ENCODE data around the gene ADAMTS2.

Gene ADAMTS2

GRCh38 chr5:179214678-179215077 lies 130.6 kb downstream of the ADAMTS2 start:
- no peak for TF ChIP-seq CTCF (IDR thresholded peaks at IDR 0.05)

DNA sequence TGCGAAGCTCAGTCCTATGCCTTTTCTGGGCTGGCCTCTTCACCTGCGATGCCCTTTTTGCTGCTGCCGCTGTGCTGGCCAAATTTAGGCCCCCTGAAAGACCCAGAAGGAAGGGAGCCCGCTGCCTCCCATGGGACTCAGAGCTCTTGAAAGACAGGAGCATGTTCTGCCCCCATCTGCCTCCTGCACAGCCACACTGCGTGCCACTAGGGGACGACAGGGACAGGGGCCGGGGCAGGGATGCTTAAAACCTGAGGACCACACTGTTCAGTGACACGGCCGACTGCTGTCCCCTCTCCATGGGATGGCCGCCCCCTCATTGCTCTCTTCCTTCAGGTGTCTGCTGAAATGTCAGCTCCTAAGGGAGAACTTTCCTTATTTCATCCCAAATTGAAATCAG lies 132.4 kb downstream of the ADAMTS2 start:
- peak; percentile 41 for TF ChIP-seq CTCF (IDR thresholded peaks at IDR 0.05)

GRCh38 chr5:179211631-179212030 lies 133.6 kb downstream of the ADAMTS2 start:
- TF ChIP-seq CTCF (IDR thresholded peaks at IDR 0.05): no peak

DNA sequence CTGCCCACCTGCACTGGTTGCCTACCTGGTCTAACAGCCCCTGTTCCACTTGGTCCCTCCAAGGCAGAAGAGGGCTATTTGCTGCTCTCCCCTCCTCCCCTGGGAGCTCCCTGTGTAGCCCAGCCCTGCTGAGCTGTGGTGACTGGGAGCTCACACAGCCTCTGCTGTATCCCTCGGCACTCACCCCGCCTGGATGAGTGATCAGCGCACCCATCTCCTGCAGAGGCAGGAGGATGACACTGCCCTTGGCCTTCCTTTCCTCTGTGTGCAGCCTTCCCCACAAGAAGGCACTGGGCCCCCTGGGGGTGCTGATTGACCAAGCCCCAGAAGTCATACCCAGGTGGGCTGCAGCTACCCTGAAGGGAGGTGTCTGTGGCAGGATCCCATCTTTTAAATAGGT lies 134.2 kb downstream of the ADAMTS2 start:
- TF ChIP-seq CTCF (IDR thresholded peaks at IDR 0.05): no peak

- no peak for TF ChIP-seq CTCF (IDR thresholded peaks at IDR 0.05)
These were observed 134.8 kb downstream of the ADAMTS2 start for GRCh38 chr5:179210478-179210877.

GRCh38 chr5:179209359-179210150 lies 135.7 kb downstream of the ADAMTS2 start:
- TF ChIP-seq CTCF (IDR thresholded peaks at IDR 0.05): no peak

DNA sequence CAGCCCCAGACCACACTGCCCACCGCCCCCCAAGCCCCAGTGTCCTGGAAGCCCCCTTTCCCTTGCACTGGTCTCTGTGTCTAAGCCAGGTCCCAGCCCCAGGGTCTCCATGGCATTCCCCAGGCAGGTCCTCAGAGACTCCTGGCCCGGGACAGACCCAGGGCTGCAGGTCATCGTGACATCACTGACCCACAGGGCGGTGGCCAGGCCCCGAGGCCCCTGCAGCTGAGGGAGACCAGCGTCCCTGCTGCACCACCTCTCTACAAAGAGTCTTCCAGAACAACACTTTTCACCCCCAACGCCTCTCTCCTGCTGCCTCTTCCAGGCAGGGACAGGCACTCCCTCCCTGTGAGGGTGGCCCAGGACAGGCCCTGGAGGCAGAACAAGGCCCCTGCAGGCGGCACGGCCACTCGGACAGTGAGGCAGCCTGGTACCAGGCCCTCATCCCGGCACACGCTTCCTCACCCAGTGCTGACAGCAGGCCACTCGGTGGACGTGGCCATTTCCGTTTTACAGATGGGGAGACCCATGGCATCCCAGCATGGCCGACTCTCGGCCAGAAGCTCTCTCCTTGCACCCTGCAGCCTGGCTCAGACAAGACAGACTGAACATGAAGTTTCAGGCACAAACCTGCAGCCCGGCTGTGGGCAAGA lies 136.4 kb downstream of the ADAMTS2 start:
- no peak for TF ChIP-seq CTCF (IDR thresholded peaks at IDR 0.05)

All from LNCAP (cell line).